Retinal pigment epithelial cell (primary cell): ENCODE data around the gene SLX4IP.

Experiments
- DNase-seq: peaks from one replicate; pipeline ENCODE4 v3.0.0-alpha.2; 2010; ENCODE audit warnings: low read depth
- H3K4me3 ChIP-seq: 2 replicates; pipeline ENCODE4 v1.5.1; 2011; ENCODE audit warnings: mild to moderate bottlenecking, low read length, control low read depth, moderate library complexity
- CTCF ChIP-seq: conservative IDR thresholded peaks from 2 replicates; pipeline ENCODE4 v1.5.1; 2011; ENCODE audit warnings: low read depth, low read length, control low read depth, inconsistent platforms

SLX4IP gene

DNA sequence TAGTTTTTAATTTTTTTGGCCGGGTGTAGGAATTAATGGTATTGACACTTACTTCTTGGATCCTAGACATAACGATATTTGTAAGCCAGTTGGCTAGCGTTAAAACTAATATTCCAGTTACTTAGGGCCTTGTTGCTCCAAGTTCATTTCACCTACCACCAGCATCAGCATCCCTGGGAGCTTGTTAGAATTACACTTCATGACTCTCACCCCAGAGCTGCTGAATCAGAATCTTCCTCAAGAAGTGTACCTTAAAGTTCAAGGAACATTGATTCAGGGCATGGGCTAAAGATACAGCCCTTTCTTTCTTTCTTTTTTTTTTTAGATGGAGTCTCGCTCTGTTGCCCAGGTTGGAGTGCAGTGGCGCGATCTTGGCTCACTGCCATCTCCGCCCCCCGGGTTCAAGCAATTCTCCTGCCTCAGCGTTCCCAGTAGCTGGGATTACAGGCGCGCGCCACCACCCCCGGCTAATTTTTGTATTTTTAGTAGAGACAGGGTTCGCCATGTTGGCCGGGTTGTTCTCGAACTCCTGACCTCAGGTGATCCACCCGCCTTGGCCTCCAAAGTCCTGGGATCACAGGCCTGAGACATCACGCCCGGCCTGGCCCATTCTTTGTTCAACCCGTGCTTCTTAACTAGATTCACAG lies 1.1 kb downstream of the SLX4IP start:
- no peak for DNase-seq
- no peak overlapping the region for H3K4me3 ChIP-seq

GRCh38 chr20:10438217-10438616 lies 3.1 kb downstream of the SLX4IP start:
- no peak for TF ChIP-seq CTCF
- DNase-seq = no peak
- H3K4me3 ChIP-seq = no peak overlapping the region

More for the DNA sequence above, 1.1 kb downstream of the SLX4IP start:
- no peak for TF ChIP-seq CTCF

- no peak overlapping the region for H3K4me3 ChIP-seq
- TF ChIP-seq CTCF = no peak
- no peak for DNase-seq
Measured at GRCh38 chr20:10443936-10444335, 8.8 kb downstream of the SLX4IP start.

DNA sequence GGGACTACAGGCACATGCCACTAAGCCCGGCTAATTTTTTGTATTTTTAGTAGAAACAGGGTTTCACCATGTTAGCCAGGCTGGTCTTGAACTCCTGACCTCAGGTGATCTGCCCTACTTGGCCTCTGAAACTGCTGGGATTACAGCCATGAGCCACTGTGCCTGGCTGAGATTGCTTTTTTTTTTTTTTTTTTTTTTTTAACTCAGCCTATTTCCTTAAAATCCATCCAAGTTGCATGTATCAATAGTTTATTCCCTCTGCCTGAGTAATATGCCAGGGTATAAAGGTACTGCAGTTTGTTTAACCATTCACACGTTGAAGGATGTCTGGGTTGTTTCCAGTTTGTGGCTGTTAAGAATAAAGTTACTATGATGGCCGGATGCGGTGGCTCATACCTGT lies 10.7 kb downstream of the SLX4IP start:
- TF ChIP-seq CTCF = no peak
- no peak for DNase-seq
- no peak overlapping the region for H3K4me3 ChIP-seq

DNA sequence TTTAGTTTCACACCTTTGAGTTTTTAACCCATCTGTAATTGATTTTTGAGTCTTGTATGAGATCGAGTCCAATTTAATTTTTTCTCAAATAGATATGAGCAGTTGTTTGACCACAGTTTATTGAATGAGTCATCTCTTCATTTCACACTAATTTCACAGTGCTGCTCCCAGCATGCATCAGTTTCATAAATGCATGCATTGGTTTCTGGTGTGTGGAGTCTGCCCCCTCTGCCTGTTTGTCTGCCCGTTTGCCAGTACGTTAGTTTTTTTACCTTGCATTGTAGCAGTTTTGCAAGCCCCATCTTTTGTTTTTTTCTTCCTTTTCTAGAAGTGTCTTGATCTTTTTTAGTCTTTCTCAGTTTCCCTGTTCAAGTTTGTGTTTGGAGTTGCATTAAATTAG lies 11.9 kb downstream of the SLX4IP start:
- DNase-seq = peak; percentile 38
- TF ChIP-seq CTCF = peak; percentile 11
- no peak overlapping the region for H3K4me3 ChIP-seq

DNA sequence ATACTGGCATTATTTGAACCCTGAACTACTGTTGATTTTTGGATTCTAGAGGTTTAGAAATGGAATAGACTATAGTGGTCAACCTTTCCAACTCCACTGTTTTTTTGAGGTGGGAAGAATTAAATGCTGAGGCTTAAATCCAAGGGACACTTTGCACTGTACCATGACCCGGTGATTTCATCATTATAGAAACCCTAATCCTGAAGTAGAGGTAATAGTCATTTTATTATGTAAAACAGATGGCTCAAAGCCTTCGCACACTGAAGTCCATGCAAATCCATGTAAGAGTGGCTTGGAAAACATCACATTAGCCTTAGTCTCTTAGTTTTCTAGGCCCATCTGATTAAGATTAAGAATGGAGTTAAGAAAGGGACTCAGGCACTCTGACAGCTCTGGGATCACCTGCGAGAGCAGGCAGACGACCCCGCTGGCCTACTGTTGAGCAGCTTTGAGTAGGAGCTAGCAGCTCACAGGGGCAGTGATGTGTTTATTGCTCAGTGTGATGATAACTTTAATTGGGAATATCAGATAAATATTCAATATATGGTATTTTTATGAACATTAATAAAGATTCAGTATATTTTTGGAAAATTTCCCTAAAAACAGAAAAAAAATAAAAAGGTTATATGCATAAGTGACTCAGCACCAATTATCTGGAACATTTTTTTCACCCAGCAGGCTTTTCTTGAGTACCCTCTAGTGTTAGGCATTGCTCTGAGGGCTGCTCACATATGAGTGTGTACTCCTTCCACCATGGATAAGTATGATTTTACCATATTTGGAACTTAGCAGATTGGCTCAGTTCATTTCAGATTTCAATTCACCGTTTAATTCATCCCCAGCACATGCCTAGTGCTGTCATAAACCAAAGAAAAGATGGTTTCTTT lies 13.4 kb downstream of the SLX4IP start:
- H3K4me3 ChIP-seq = no peak overlapping the region
- peak; percentile 9 for TF ChIP-seq CTCF
- no peak for DNase-seq

- no peak overlapping the region for H3K4me3 ChIP-seq
- TF ChIP-seq CTCF = no peak
- DNase-seq = no peak
Measured at GRCh38 chr20:10449270-10449669, 14.2 kb downstream of the SLX4IP start.
